Neutrophil (primary cell): Measurements from ENCODE around the gene PAXX.

Experiments used
- H3K27ac ChIP-seq: fragments of 200-600 bp; sonication (generic); 2 replicates; pipeline ENCODE4 v1.5.1; 2016; ENCODE audit warnings: mild to moderate bottlenecking, moderate library complexity
- H3K27me3 ChIP-seq: fragments of 200-600 bp; sonication (generic); 2 replicates; pipeline ENCODE4 v1.6.0; 2016; ENCODE audit warnings: mild to moderate bottlenecking
- H3K36me3 ChIP-seq: fragments of 200-600 bp; sonication (generic); 2 replicates; pipeline ENCODE4 v1.5.1; 2017
- H3K4me1 ChIP-seq, 2 experiments: fragments of 200-600 bp in 1 of 2; sonication (generic) in 1 of 2; 1 replicate in 1 of 2; 2 replicates in 1 of 2; pipeline versions ENCODE4 v1.5.1 to v1.6.1; 2013 to 2016; ENCODE audit warnings: low read depth in 1 of 2, low read length in 1 of 2, mild to moderate bottlenecking in 1 of 2, moderate library complexity in 1 of 2; ENCODE audit not compliant: control insufficient read depth in 1 of 2, insufficient read depth in 1 of 2
- H3K4me3 ChIP-seq, 2 experiments: fragments of 200-600 bp in 1 of 2; sonication (generic) in 1 of 2; 1 replicate in 1 of 2; 2 replicates in 1 of 2; pipeline ENCODE4 v1.5.1; 2013 to 2016; ENCODE audit warnings: low read depth in 1 of 2, low read length in 1 of 2, mild to moderate bottlenecking in 1 of 2, moderate library complexity in 1 of 2
- H3K9me3 ChIP-seq: fragments of 200-600 bp; sonication (generic); 2 replicates; pipeline ENCODE4 v1.5.1; 2016
- CTCF ChIP-seq: fragments of 200-600 bp; sonication (generic); IDR thresholded peaks from 2 replicates; pipeline ENCODE4 v1.5.1; 2016; ENCODE audit warnings: antibody characterized with exemption

Gene PAXX

GRCh38 chr9:136956604-136957003 is 35.6 kb upstream of the PAXX start:
- H3K27ac ChIP-seq, result no peak overlapping the region

GRCh38 chr9:136957461-136957860 is 34.8 kb upstream of the PAXX start:
- H3K4me1 ChIP-seq, result no peaks in the 10 kb centered on the region
- H3K27me3 ChIP-seq, result no peaks in the 10 kb centered on the region
- TF ChIP-seq CTCF, result no peak
- H3K4me3 ChIP-seq, result no peak overlapping the region
- no peaks in the 10 kb centered on the region for H3K36me3 ChIP-seq
- H3K27ac ChIP-seq, result no peak overlapping the region
- no peaks in the 10 kb centered on the region for H3K9me3 ChIP-seq

More at GRCh38 chr9:136956604-136957003, 35.6 kb upstream of the PAXX start:
- TF ChIP-seq CTCF, result no peak
- Histone ChIP-seq H3K9me3 (no peaks in the 10 kb centered on the region), H3K4me3 (no peak overlapping the region), H3K27me3 (no peaks in the 10 kb centered on the region), H3K4me1 (no peaks in the 10 kb centered on the region), H3K36me3 (no peaks in the 10 kb centered on the region)

GRCh38 chr9:136957901-136958300 is 34.3 kb upstream of the PAXX start:
- H3K27me3 ChIP-seq, result no peaks in the 10 kb centered on the region
- TF ChIP-seq CTCF, result no peak
- no peaks in the 10 kb centered on the region for H3K36me3 ChIP-seq
- H3K9me3 ChIP-seq, result no peaks in the 10 kb centered on the region
- H3K4me3 ChIP-seq, result no peak overlapping the region
- no peak overlapping the region for H3K27ac ChIP-seq
- no peaks in the 10 kb centered on the region for H3K4me1 ChIP-seq

- H3K4me3 ChIP-seq, result no peak overlapping the region
- TF ChIP-seq CTCF, result no peak
- H3K4me1 ChIP-seq, result no peaks in the 10 kb centered on the region
- H3K36me3 ChIP-seq, result no peaks in the 10 kb centered on the region
- H3K27ac ChIP-seq, result no peak overlapping the region
- H3K9me3 ChIP-seq, result no peaks in the 10 kb centered on the region
- H3K27me3 ChIP-seq, result no peaks in the 10 kb centered on the region
These were observed 33.7 kb upstream of the PAXX start for GRCh38 chr9:136958473-136958872.

GRCh38 chr9:136958898-136959850 is 33.0 kb upstream of the PAXX start:
- no peak for TF ChIP-seq CTCF
- no peaks in the 10 kb centered on the region for H3K27me3 ChIP-seq
- no peak overlapping the region for H3K27ac ChIP-seq
- no peaks in the 10 kb centered on the region for H3K9me3 ChIP-seq
- no peaks in the 10 kb centered on the region for H3K4me1 ChIP-seq
- H3K4me3 ChIP-seq, result no peak overlapping the region
- no peaks in the 10 kb centered on the region for H3K36me3 ChIP-seq
